K562 (cell line): Measurements from ENCODE around the gene SLC28A1. TPM values are rescaled to one million over a fixed set of nuclear protein-coding genes. Genes with fewer than 3 reads are reported as not detected.

ENCODE experiments used
- ATF3 ChIP-seq, 2 experiments: fragments of 450-650 bp in 1 of 2; sonication (generic) in 1 of 2; formaldehyde crosslinking in 1 of 2; IDR thresholded peaks in 1 of 2; conservative IDR thresholded peaks in 1 of 2; 2 replicates each; pipeline versions ENCODE4 v1.6.1 to v1.8.1; 2016 to 2023; ENCODE audit warnings: mild to moderate bottlenecking in 2 of 2, moderate library complexity in 2 of 2, inconsistent platforms in 1 of 2, missing genetic modification reagents in 1 of 2
- FOXA1 ChIP-seq: fragments of 450-650 bp; IDR thresholded peaks from 2 replicates; pipeline ENCODE4 v1.6.1; 2016; ENCODE audit warnings: mild to moderate bottlenecking, borderline replicate concordance
- SMAD1 ChIP-seq: fragments of 150-350 bp; IDR thresholded peaks from 2 replicates; pipeline ENCODE4 v1.6.1; 2014; ENCODE audit warnings: low read length, low read depth; ENCODE audit not compliant: partially characterized antibody
- polyA plus RNA-seq, 8 experiments: library from polyadenylated mRNA; depleted of rRNA in 4 of 8; stranded (reverse) in 5 of 8; unstranded in 3 of 8; fragments of >200 nt; fragmentation: Nextera tagmentation in 2 of 8; fragmentation: Illumina TruSeq in 1 of 8; extraction: Ambion mirVana in 2 of 8; extraction: Trizol in 1 of 8; gene quantifications; 2 replicates each; pipeline versions ENCODE4 v1.2.1 to v1.2.3, GENCODE V29; 2011 to 2014; ENCODE audit warnings: inconsistent platforms in 1 of 8, missing spikeins in 1 of 8
- total RNA-seq, 7 experiments: library from RNA; depleted of rRNA in 6 of 7; stranded (reverse); fragments of >200 nt in 6 of 7; fragmentation: Illumina TruSeq in 2 of 7; extraction: Trizol in 2 of 7; gene quantifications; 2 replicates each; pipeline versions ENCODE4 v1.2.1 to v1.2.3, GENCODE V29; 2011 to 2021; ENCODE audit warnings: low replicate concordance in 1 of 7
- TF ChIP-seq, protein P1 (sequence below), 2 experiments: fragments of 450-650 bp; IDR thresholded peaks; 2 replicates each; pipeline ENCODE4 v1.6.1; 2018; ENCODE audit warnings: mild to moderate bottlenecking in 2 of 2, low read depth in 1 of 2; ENCODE audit not compliant: partially characterized antibody in 2 of 2
- TF ChIP-seq, protein P2 (sequence below): IDR thresholded peaks from 3 replicates; pipeline ENCODE4 v1.6.1; 2011; ENCODE audit warnings: borderline replicate concordance, mild to moderate bottlenecking; ENCODE audit not compliant: insufficient read length, insufficient read depth

Gene SLC28A1
- total and polyA plus RNA-seq, 9 of the 15 experiments (the other 6 are each of a cell fraction or from before 2014, with no cell fraction given): 0.04 TPM; not detected in 8

DNA sequence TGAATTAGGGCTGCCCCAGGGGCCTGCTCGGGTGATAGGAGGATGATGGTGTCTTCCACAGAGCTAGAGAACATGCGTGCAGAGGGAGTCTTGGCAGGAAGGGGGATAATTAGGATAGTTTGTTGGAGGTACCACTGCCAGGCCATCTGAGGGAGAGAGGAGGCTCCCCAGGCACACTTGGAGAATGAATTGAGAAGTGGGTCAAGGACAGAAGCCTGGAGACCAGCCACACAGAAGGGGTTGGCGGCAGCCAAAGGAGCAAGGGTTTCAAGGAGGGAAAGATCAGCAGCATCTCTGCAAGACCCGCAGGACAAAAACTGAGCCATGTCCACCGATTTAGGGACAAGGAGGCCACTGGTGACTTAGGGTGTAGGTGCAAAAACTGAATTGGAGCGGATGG lies 6.9 kb downstream of the SLC28A1 start (continued):
- TF ChIP-seq, protein P1, sequence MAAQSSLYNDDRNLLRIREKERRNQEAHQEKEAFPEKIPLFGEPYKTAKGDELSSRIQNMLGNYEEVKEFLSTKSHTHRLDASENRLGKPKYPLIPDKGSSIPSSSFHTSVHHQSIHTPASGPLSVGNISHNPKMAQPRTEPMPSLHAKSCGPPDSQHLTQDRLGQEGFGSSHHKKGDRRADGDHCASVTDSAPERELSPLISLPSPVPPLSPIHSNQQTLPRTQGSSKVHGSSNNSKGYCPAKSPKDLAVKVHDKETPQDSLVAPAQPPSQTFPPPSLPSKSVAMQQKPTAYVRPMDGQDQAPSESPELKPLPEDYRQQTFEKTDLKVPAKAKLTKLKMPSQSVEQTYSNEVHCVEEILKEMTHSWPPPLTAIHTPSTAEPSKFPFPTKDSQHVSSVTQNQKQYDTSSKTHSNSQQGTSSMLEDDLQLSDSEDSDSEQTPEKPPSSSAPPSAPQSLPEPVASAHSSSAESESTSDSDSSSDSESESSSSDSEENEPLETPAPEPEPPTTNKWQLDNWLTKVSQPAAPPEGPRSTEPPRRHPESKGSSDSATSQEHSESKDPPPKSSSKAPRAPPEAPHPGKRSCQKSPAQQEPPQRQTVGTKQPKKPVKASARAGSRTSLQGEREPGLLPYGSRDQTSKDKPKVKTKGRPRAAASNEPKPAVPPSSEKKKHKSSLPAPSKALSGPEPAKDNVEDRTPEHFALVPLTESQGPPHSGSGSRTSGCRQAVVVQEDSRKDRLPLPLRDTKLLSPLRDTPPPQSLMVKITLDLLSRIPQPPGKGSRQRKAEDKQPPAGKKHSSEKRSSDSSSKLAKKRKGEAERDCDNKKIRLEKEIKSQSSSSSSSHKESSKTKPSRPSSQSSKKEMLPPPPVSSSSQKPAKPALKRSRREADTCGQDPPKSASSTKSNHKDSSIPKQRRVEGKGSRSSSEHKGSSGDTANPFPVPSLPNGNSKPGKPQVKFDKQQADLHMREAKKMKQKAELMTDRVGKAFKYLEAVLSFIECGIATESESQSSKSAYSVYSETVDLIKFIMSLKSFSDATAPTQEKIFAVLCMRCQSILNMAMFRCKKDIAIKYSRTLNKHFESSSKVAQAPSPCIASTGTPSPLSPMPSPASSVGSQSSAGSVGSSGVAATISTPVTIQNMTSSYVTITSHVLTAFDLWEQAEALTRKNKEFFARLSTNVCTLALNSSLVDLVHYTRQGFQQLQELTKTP (IDR thresholded peaks at IDR 0.05; ENCODE audit: low read depth in 1 of 2, partially characterized antibody in 2 of 2): no peak
- TF ChIP-seq, protein P2, sequence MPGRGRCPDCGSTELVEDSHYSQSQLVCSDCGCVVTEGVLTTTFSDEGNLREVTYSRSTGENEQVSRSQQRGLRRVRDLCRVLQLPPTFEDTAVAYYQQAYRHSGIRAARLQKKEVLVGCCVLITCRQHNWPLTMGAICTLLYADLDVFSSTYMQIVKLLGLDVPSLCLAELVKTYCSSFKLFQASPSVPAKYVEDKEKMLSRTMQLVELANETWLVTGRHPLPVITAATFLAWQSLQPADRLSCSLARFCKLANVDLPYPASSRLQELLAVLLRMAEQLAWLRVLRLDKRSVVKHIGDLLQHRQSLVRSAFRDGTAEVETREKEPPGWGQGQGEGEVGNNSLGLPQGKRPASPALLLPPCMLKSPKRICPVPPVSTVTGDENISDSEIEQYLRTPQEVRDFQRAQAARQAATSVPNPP: no peak
- TF ChIP-seq FOXA1 (no peak), SMAD1 (no peak), ATF3 (IDR thresholded peaks at IDR 0.05) (no peak), ATF3 (CRISPR knock-in tag; conservative IDR thresholded peaks at IDR 0.05) (no peak)
